HEK293 (cell line): ENCODE data around the gene PFKL.
A peak's percentile ranks its signal among the peaks of the same experiment; 100 is the strongest.

Experiments used
- BCL11A ChIP-seq: fragments of 450-650 bp; formaldehyde crosslinking; IDR thresholded peaks from 2 replicates; pipeline ENCODE4 v1.5.1; 2016; ENCODE audit warnings: low read depth, missing biosample characterization, missing genetic modification characterization
- CTCF ChIP-seq: fragments of 450-650 bp; formaldehyde crosslinking; IDR thresholded peaks from 2 replicates; pipeline ENCODE4 v1.5.1; 2016; ENCODE audit warnings: missing biosample characterization, missing genetic modification characterization
- HOXC10 ChIP-seq: sonication (generic); formaldehyde crosslinking; IDR thresholded peaks from 2 replicates; pipeline ENCODE4 v1.8.1; 2023; ENCODE audit warnings: mild to moderate bottlenecking, missing genetic modification reagents
- KLF7 ChIP-seq: fragments of 450-650 bp; formaldehyde crosslinking; IDR thresholded peaks from 2 replicates; pipeline ENCODE4 v1.5.1; 2016; ENCODE audit warnings: missing biosample characterization, missing genetic modification characterization, borderline replicate concordance
- KLF9 ChIP-seq: fragments of 450-650 bp; formaldehyde crosslinking; IDR thresholded peaks from 2 replicates; pipeline ENCODE4 v1.5.1; 2016; ENCODE audit warnings: missing biosample characterization, missing genetic modification characterization, low read depth
- SETDB1 ChIP-seq: IDR thresholded peaks from one replicate; pipeline ENCODE4 v1.6.1; 2017; ENCODE audit warnings: mild to moderate bottlenecking, low read length, moderate library complexity, mixed read lengths; ENCODE audit not compliant: insufficient read length
- TRIM28 ChIP-seq: IDR thresholded peaks from 2 replicates; pipeline ENCODE4 v1.6.1; 2011; ENCODE audit warnings: low read length, control low read depth, borderline replicate concordance
- ZBTB20 ChIP-seq: fragments of 450-650 bp; formaldehyde crosslinking; IDR thresholded peaks from 2 replicates; pipeline ENCODE4 v1.5.1; 2016; ENCODE audit warnings: missing biosample characterization, missing genetic modification characterization
- ZBTB21 ChIP-seq: fragments of 450-650 bp; formaldehyde crosslinking; IDR thresholded peaks from 2 replicates; pipeline ENCODE4 v1.5.1; 2017; ENCODE audit warnings: missing biosample characterization, missing genetic modification characterization
- ZEB2 ChIP-seq: fragments of 450-650 bp; formaldehyde crosslinking; IDR thresholded peaks from 2 replicates; pipeline ENCODE4 v1.5.1; 2016; ENCODE audit warnings: missing biosample characterization, missing genetic modification characterization
- ZNF114 ChIP-seq: fragments of 450-650 bp; formaldehyde crosslinking; IDR thresholded peaks from 2 replicates; pipeline ENCODE4 v1.5.0; 2017; ENCODE audit warnings: missing biosample characterization, missing genetic modification characterization
- ZNF121 ChIP-seq: fragments of 450-650 bp; formaldehyde crosslinking; IDR thresholded peaks from 2 replicates; pipeline ENCODE4 v1.5.1; 2016; ENCODE audit warnings: missing biosample characterization, missing genetic modification characterization
- ZNF19 ChIP-seq: fragments of 450-650 bp; formaldehyde crosslinking; IDR thresholded peaks from 2 replicates; pipeline ENCODE4; 2016; ENCODE audit warnings: missing biosample characterization, missing genetic modification characterization, low read depth
- ZNF24 ChIP-seq: fragments of 450-650 bp; formaldehyde crosslinking; IDR thresholded peaks from 2 replicates; pipeline ENCODE4 v1.5.1; 2016; ENCODE audit warnings: missing biosample characterization, missing genetic modification characterization
- ZNF274 ChIP-seq, 2 experiments: fragments of 200-500 bp in 1 of 2; fragments of 450-650 bp in 1 of 2; sonication (Bioruptor generic) in 1 of 2; formaldehyde crosslinking in 1 of 2; IDR thresholded peaks; 2 replicates each; pipeline versions ENCODE4 v1.5.1 to v1.6.1; 2014 to 2016; ENCODE audit warnings: borderline replicate concordance in 1 of 2, inconsistent platforms in 1 of 2, low read length in 1 of 2, missing biosample characterization in 1 of 2, missing genetic modification characterization in 1 of 2
- ZNF341 ChIP-seq: fragments of 450-650 bp; formaldehyde crosslinking; IDR thresholded peaks from 2 replicates; pipeline ENCODE4; 2016; ENCODE audit warnings: low read depth, missing biosample characterization, missing genetic modification characterization
- ZNF362 ChIP-seq: fragments of 450-650 bp; formaldehyde crosslinking; IDR thresholded peaks from 2 replicates; pipeline ENCODE4 v1.5.1; 2016; ENCODE audit warnings: missing biosample characterization, missing genetic modification characterization
- ZNF391 ChIP-seq: fragments of 450-650 bp; formaldehyde crosslinking; IDR thresholded peaks from 2 replicates; pipeline ENCODE4 v1.5.1; 2016; ENCODE audit warnings: low read depth, missing biosample characterization, missing genetic modification characterization, borderline replicate concordance
- ZNF394 ChIP-seq: fragments of 450-650 bp; formaldehyde crosslinking; IDR thresholded peaks from 2 replicates; pipeline ENCODE4 v1.5.1; 2016; ENCODE audit warnings: missing biosample characterization, missing genetic modification characterization, mild to moderate bottlenecking, moderate library complexity, borderline replicate concordance
- ZNF423 ChIP-seq: fragments of 450-650 bp; formaldehyde crosslinking; IDR thresholded peaks from 2 replicates; pipeline ENCODE4 v1.5.1; 2016; ENCODE audit warnings: missing biosample characterization, missing genetic modification characterization
- ZNF433 ChIP-seq: fragments of 450-650 bp; formaldehyde crosslinking; IDR thresholded peaks from 2 replicates; pipeline ENCODE4 v1.5.1; 2016; ENCODE audit warnings: missing biosample characterization, missing genetic modification characterization, low read depth
- ZNF555 ChIP-seq: fragments of 450-650 bp; formaldehyde crosslinking; conservative IDR thresholded peaks from 2 replicates; pipeline ENCODE4 v1.5.1; 2017; ENCODE audit warnings: missing biosample characterization, mild to moderate bottlenecking, missing genetic modification characterization, inconsistent platforms
- ZNF560 ChIP-seq: fragments of 450-650 bp; formaldehyde crosslinking; IDR thresholded peaks from 2 replicates; pipeline ENCODE4 v1.5.1; 2017; ENCODE audit warnings: missing biosample characterization, missing genetic modification characterization, borderline replicate concordance
- ZNF561 ChIP-seq: fragments of 450-650 bp; IDR thresholded peaks from 2 replicates; pipeline ENCODE4 v1.5.1; 2018; ENCODE audit warnings: missing biosample characterization, missing genetic modification characterization, borderline replicate concordance
- ZNF596 ChIP-seq: fragments of 450-650 bp; IDR thresholded peaks from 2 replicates; pipeline ENCODE4 v1.5.0; 2018; ENCODE audit warnings: missing biosample characterization, mild to moderate bottlenecking, missing genetic modification characterization, moderate library complexity
- ZNF660 ChIP-seq: fragments of 450-650 bp; IDR thresholded peaks from 2 replicates; pipeline ENCODE4 v1.5.1; 2018; ENCODE audit warnings: missing biosample characterization, mild to moderate bottlenecking, missing genetic modification characterization
- ZNF664 ChIP-seq: fragments of 450-650 bp; formaldehyde crosslinking; IDR thresholded peaks from 2 replicates; pipeline ENCODE4 v1.5.1; 2016; ENCODE audit warnings: missing biosample characterization, missing genetic modification characterization
- ZNF76 ChIP-seq: fragments of 450-650 bp; formaldehyde crosslinking; IDR thresholded peaks from 2 replicates; pipeline ENCODE4; 2016; ENCODE audit warnings: low read depth, missing biosample characterization, missing genetic modification characterization, borderline replicate concordance
- ZNF830 ChIP-seq: fragments of 450-650 bp; IDR thresholded peaks from 2 replicates; pipeline ENCODE4 v1.5.0; 2018; ENCODE audit warnings: missing biosample characterization, missing genetic modification characterization, low read depth, mild to moderate bottlenecking, moderate library complexity
- TF ChIP-seq, protein P1 (sequence below): fragments of 450-650 bp; formaldehyde crosslinking; IDR thresholded peaks from 2 replicates; pipeline ENCODE4 v1.5.1; 2016; ENCODE audit warnings: missing biosample characterization, missing genetic modification characterization
- TF ChIP-seq, protein P2 (sequence below): fragments of 450-650 bp; formaldehyde crosslinking; IDR thresholded peaks from 2 replicates; pipeline ENCODE4 v1.5.1; 2017; ENCODE audit warnings: missing biosample characterization, missing genetic modification characterization
- TF ChIP-seq, protein P3 (sequence below): fragments of 450-650 bp; formaldehyde crosslinking; IDR thresholded peaks from 2 replicates; pipeline ENCODE4 v1.5.1; 2017; ENCODE audit warnings: missing biosample characterization, mild to moderate bottlenecking, missing genetic modification characterization, moderate library complexity

PFKL gene

GRCh38 chr21:44300262-44300959 lies 558 bp downstream of the PFKL start (continued):
- TF ChIP-seq, protein P1, sequence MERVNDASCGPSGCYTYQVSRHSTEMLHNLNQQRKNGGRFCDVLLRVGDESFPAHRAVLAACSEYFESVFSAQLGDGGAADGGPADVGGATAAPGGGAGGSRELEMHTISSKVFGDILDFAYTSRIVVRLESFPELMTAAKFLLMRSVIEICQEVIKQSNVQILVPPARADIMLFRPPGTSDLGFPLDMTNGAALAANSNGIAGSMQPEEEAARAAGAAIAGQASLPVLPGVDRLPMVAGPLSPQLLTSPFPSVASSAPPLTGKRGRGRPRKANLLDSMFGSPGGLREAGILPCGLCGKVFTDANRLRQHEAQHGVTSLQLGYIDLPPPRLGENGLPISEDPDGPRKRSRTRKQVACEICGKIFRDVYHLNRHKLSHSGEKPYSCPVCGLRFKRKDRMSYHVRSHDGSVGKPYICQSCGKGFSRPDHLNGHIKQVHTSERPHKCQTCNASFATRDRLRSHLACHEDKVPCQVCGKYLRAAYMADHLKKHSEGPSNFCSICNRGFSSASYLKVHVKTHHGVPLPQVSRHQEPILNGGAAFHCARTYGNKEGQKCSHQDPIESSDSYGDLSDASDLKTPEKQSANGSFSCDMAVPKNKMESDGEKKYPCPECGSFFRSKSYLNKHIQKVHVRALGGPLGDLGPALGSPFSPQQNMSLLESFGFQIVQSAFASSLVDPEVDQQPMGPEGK (tag by site-specific recombination): peak; percentile 91
- peak; percentile 90 for TF ChIP-seq KLF9 (tag by site-specific recombination)
- TF ChIP-seq ZNF561 (tag by site-specific recombination): peak; percentile 65; the same call in 1 of the 2 replicates
- TF ChIP-seq ZNF830 (tag by site-specific recombination): no peak
- TF ChIP-seq, protein P2, sequence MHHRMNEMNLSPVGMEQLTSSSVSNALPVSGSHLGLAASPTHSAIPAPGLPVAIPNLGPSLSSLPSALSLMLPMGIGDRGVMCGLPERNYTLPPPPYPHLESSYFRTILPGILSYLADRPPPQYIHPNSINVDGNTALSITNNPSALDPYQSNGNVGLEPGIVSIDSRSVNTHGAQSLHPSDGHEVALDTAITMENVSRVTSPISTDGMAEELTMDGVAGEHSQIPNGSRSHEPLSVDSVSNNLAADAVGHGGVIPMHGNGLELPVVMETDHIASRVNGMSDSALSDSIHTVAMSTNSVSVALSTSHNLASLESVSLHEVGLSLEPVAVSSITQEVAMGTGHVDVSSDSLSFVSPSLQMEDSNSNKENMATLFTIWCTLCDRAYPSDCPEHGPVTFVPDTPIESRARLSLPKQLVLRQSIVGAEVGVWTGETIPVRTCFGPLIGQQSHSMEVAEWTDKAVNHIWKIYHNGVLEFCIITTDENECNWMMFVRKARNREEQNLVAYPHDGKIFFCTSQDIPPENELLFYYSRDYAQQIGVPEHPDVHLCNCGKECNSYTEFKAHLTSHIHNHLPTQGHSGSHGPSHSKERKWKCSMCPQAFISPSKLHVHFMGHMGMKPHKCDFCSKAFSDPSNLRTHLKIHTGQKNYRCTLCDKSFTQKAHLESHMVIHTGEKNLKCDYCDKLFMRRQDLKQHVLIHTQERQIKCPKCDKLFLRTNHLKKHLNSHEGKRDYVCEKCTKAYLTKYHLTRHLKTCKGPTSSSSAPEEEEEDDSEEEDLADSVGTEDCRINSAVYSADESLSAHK (tag by site-specific recombination): no peak
- TF ChIP-seq BCL11A (tag by site-specific recombination): no peak
- no peak for TF ChIP-seq ZNF433 (tag by site-specific recombination)
- TF ChIP-seq ZNF362 (tag by site-specific recombination): no peak
- peak; percentile 57 for TF ChIP-seq ZBTB20 (tag by site-specific recombination)
- no peak for TF ChIP-seq ZNF114 (tag by site-specific recombination)
- no peak for TF ChIP-seq ZEB2 (tag by site-specific recombination)
- TF ChIP-seq ZNF423 (tag by site-specific recombination): no peak
- TF ChIP-seq ZNF560 (tag by site-specific recombination): no peak
- TF ChIP-seq ZBTB21: no peak
- TF ChIP-seq HOXC10 (CRISPR knock-in tag): no peak
- no peak for TF ChIP-seq ZNF391 (tag by site-specific recombination)
- TF ChIP-seq ZNF394 (tag by site-specific recombination): no peak
- TF ChIP-seq ZNF274 (IDR thresholded peaks at IDR 0.05; ENCODE audit: low read length): no peak
- no peak for TF ChIP-seq ZNF274 (tag by site-specific recombination; IDR thresholded peaks at IDR 0.05; ENCODE audit: borderline replicate concordance)
- TF ChIP-seq ZNF555 (tag by site-specific recombination): no peak
- TF ChIP-seq ZNF341 (tag by site-specific recombination): no peak
- no peak for TF ChIP-seq ZNF664 (tag by site-specific recombination)
- no peak for TF ChIP-seq TRIM28
- TF ChIP-seq CTCF (tag by site-specific recombination): no peak
- TF ChIP-seq ZNF121 (tag by site-specific recombination): no peak
- TF ChIP-seq, protein P3, sequence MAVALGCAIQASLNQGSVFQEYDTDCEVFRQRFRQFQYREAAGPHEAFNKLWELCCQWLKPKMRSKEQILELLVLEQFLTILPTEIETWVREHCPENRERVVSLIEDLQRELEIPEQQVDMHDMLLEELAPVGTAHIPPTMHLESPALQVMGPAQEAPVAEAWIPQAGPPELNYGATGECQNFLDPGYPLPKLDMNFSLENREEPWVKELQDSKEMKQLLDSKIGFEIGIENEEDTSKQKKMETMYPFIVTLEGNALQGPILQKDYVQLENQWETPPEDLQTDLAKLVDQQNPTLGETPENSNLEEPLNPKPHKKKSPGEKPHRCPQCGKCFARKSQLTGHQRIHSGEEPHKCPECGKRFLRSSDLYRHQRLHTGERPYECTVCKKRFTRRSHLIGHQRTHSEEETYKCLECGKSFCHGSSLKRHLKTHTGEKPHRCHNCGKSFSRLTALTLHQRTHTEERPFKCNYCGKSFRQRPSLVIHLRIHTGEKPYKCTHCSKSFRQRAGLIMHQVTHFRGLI: no peak
- TF ChIP-seq ZNF660 (tag by site-specific recombination): no peak; the same call in 1 of the 2 replicates
- peak; percentile 23; the same call in 1 of the 2 replicates for TF ChIP-seq ZNF76 (tag by site-specific recombination)
- TF ChIP-seq ZNF24 (tag by site-specific recombination): no peak
- peak; percentile 66 for TF ChIP-seq KLF7
- no peak for TF ChIP-seq ZNF19 (tag by site-specific recombination)
- TF ChIP-seq ZNF596 (tag by site-specific recombination): no peak
- no peak for TF ChIP-seq SETDB1
